HL-60/S4 treated with retinoic acid at 250 ng/mL for 4 days and 3 days (cell line): ENCODE data around the gene BMPR1A.

Source experiments
- in situ Hi-C: fragments of 300-500 bp; cut with MboI; formaldehyde crosslinking; loops from 2 replicates; pipeline ENCODE4 v1.7.0; 2022; ENCODE audit warnings: low sequenced_read_pairs

BMPR1A gene

GRCh38 chr10:86981716-86982115, 225.3 kb downstream of the BMPR1A start:
- in situ Hi-C loops: no loop called here
